Choroid plexus epithelial cell (primary cell): Measurements from ENCODE around the gene CASQ2.

Experiments used
- DNase-seq: peaks from one replicate; pipeline ENCODE4 v3.0.0-alpha.2; 2010; ENCODE audit warnings: low read depth
- H3K4me3 ChIP-seq: 2 replicates; pipeline ENCODE4 v1.5.1; 2011; ENCODE audit warnings: low read depth, mild to moderate bottlenecking, control low read depth, low read length, moderate library complexity
- TF ChIP-seq, protein P1 (sequence below): conservative IDR thresholded peaks from 2 replicates; pipeline ENCODE4 v1.5.1; 2011; ENCODE audit warnings: low read depth, mild to moderate bottlenecking, control low read depth, inconsistent platforms, low read length, moderate library complexity

Gene CASQ2

DNA sequence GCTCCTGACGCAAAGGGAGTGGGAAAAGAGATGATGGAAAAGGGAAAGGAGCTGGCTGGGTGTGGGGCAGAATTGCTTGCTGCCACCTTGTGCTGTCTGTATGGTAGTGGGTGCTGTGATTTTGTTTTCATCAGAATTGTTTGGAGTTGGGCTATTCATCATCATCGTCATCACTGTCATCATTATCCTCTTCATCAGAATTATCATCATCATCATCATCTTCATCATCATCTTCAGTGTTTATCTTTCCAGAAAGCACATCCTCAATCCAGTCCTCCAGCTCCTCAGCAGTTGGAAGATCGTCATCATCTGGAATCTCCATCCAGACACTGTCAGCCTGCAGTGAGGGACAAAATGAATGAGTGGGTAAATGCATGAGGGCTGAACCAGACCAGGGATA is 67.4 kb downstream of the CASQ2 start:
- TF ChIP-seq, protein P1, sequence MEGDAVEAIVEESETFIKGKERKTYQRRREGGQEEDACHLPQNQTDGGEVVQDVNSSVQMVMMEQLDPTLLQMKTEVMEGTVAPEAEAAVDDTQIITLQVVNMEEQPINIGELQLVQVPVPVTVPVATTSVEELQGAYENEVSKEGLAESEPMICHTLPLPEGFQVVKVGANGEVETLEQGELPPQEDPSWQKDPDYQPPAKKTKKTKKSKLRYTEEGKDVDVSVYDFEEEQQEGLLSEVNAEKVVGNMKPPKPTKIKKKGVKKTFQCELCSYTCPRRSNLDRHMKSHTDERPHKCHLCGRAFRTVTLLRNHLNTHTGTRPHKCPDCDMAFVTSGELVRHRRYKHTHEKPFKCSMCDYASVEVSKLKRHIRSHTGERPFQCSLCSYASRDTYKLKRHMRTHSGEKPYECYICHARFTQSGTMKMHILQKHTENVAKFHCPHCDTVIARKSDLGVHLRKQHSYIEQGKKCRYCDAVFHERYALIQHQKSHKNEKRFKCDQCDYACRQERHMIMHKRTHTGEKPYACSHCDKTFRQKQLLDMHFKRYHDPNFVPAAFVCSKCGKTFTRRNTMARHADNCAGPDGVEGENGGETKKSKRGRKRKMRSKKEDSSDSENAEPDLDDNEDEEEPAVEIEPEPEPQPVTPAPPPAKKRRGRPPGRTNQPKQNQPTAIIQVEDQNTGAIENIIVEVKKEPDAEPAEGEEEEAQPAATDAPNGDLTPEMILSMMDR, result no peak
- no peak for DNase-seq
- no peak overlapping the region for H3K4me3 ChIP-seq

DNA sequence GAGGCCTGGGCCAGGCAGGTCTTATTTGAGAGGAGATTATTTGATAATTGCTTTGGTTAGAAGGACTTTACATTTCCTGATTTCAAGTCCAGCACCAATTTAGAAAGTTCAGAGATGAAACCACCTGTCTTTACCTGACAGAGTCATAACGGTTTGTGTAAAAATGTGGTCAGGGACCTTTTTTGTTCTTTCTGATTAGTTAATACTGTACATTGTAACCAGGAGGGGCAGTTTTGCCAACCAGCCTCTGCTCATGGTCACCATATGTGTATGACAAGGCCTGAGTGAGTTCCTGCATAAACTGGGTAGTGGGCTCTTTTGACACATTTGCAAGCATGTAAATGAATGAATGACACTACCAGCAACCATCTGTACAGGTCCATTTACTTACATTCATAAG is 70.9 kb downstream of the CASQ2 start:
- H3K4me3 ChIP-seq, result no peak overlapping the region
- DNase-seq, result no peak
- TF ChIP-seq, protein P1, result no peak

- no peak overlapping the region for H3K4me3 ChIP-seq
- TF ChIP-seq, protein P1, result no peak
- DNase-seq, result no peak
These were observed 73.7 kb downstream of the CASQ2 start for GRCh38 chr1:115694805-115695204.

- DNase-seq, result no peak
- TF ChIP-seq, protein P1, result no peak
- H3K4me3 ChIP-seq, result no peak overlapping the region
These were observed 76.3 kb downstream of the CASQ2 start for GRCh38 chr1:115692224-115692623.

GRCh38 chr1:115690972-115691371 is 77.5 kb downstream of the CASQ2 start:
- TF ChIP-seq, protein P1, result no peak
- no peak for DNase-seq
- H3K4me3 ChIP-seq, result no peak overlapping the region

DNA sequence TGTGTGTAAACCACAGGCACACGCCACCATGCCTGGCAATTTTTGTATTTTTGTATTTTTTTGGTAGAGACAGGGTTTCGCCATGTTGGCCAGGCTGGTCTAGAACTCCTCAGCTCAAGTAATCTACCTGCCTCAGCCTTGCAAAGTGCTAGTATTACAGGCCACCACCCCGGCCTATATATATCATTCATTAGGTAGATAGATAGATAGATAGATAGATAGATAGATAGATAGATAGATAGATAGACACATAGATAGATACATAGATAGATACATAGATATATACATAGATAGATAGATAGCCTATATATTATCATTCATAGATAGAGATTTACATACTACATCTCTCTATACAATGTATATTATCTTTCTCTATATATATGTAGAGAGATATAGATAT is 80.8 kb downstream of the CASQ2 start:
- no peak for DNase-seq
- no peak overlapping the region for H3K4me3 ChIP-seq
- TF ChIP-seq, protein P1, result no peak

GRCh38 chr1:115685029-115685705 is 83.3 kb downstream of the CASQ2 start:
- no peak for DNase-seq
- TF ChIP-seq, protein P1, result no peak
- no peak overlapping the region for H3K4me3 ChIP-seq
